ENCODE measurements around the gene IGFBP7.
A peak's percentile ranks its signal among the peaks of the same experiment; 100 is the strongest.

Gene IGFBP7

DNA sequence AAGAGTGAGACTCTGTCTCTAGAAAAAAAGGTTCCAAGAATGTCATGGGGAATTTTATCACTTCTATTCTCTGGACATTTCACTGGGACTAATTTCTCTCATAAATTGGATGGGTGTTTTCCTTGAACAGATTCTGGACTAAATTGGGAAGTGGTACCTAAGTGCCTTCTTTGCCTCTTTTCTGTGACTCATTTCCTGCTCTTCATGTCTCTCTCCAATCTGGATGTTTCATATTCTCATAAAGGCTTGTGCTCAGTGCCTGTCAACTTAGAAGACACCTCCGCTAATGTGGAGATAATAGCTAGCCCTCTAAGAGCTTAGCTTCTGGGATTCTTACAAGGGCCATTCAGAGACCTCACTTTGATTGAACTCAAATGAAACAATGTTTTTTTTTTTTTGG, 38.0 kb upstream of the IGFBP7 start:
- H3K4ac ChIP-seq (ENCODE audit: low read depth, low read length): no peak overlapping the region
- peaks cover 15% of the 10 kb centered on the region for H3K79me1 ChIP-seq (ENCODE audit: low read length)
- H3K36me3 ChIP-seq (ENCODE audit: control insufficient read depth in 1 of 2, insufficient read depth in 2 of 2, low read length in 2 of 2): no peaks in the 10 kb centered on the region
- H3K23ac ChIP-seq (ENCODE audit: low read length): no peak overlapping the region
- H2AFZ ChIP-seq (ENCODE audit: insufficient read depth, low read length, poor library complexity): no peak overlapping the region
- DNase-seq: no peak
- no peaks in the 10 kb centered on the region for H3K9me3 ChIP-seq (ENCODE audit: insufficient read depth, low read depth, low read length)
- H3K14ac ChIP-seq (ENCODE audit: low read length): no peak overlapping the region
- no CpG with 5 or more reads among the region's 1 CpG for WGBS (ENCODE audit: extremely low coverage, insufficient coverage, insufficient read length)
- no peak overlapping the region for H2BK120ac ChIP-seq (ENCODE audit: insufficient read depth, low read length, poor library complexity)
- no peak overlapping the region for H4K12ac ChIP-seq (ENCODE audit: low read depth, low read length)
- H3K18ac ChIP-seq (ENCODE audit: low read length): no peak overlapping the region
- peaks cover 4 to 16% of the 10 kb centered on the region in 2 experiments for H3K4me1 ChIP-seq (ENCODE audit: control insufficient read depth in 1 of 2, insufficient read depth in 2 of 2, low read length in 2 of 2)
- H3K79me2 ChIP-seq (ENCODE audit: control insufficient read depth, insufficient read depth, low read length, poor library complexity): no peaks in the 10 kb centered on the region
- no peak overlapping the region for H3K27ac ChIP-seq (ENCODE audit: low read depth, low read length)
- H4K8ac ChIP-seq (ENCODE audit: low read depth, low read length): no peak overlapping the region
- peak overlapping the region; percentile 55 for H2BK12ac ChIP-seq (ENCODE audit: low read length)
- peak overlapping the region; percentile 27 for H2AK5ac ChIP-seq (ENCODE audit: low read length)
- no peak overlapping the region for H3K4me3 ChIP-seq (ENCODE audit: low read depth, low read length)
- H2BK5ac ChIP-seq (ENCODE audit: low read depth, low read length, poor library complexity): no peak overlapping the region
- H3K4me2 ChIP-seq (ENCODE audit: low read length): no peak overlapping the region
- no peak overlapping the region for H4K91ac ChIP-seq (ENCODE audit: low read depth, low read length)
- H3K27me3 ChIP-seq (ENCODE audit: insufficient read depth, low read length): no peaks in the 10 kb centered on the region
- no peak overlapping the region for H3K9ac ChIP-seq (ENCODE audit: low read length)

DNA sequence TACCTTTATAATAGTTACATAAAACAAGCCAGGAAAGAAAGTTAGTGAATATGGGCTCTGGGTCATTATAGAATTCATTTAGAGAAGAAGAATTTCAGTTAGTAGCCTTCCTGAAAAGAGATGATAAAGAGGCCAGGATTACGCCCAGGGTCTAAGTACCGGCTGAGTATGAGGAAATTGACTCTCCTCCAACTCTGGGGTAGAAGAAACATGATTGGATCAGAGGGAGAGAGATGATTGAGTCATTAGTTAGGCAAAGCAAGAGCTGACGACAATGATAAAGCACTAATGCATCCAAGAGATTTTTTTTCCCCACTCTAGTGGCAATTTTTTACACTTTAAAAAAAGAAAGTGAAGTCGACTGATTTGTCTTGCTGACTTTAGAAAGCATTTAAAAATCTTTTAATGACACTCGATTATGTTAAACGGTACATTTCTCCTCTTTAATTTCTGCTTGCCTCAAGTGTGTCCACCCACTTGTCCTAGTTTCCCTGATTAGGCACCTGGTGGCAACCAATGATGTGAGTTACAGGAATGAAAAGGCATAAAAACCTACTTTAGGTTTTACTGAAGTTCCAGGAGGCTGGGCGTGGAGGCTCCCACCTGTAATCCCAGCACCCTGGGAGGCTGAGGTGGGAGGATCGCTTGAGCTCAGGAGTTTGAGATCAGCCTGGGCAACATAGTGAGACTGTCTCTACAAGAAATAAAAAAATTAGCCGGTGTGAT, 37.3 kb upstream of the IGFBP7 start:
- no CpG with 5 or more reads among the region's 9 CpGs for WGBS (ENCODE audit: extremely low coverage, insufficient coverage, insufficient read length)
- H3K27me3 ChIP-seq (ENCODE audit: insufficient read depth, low read length): no peaks in the 10 kb centered on the region
- H3K79me1 ChIP-seq (ENCODE audit: low read length): peaks cover 14% of the 10 kb centered on the region
- peak overlapping the region; percentile 53 for H2BK12ac ChIP-seq (ENCODE audit: low read length)
- H3K27ac ChIP-seq (ENCODE audit: low read depth, low read length): no peak overlapping the region
- H4K8ac ChIP-seq (ENCODE audit: low read depth, low read length): no peak overlapping the region
- H3K36me3 ChIP-seq (ENCODE audit: control insufficient read depth in 1 of 2, insufficient read depth in 2 of 2, low read length in 2 of 2): no peaks in the 10 kb centered on the region
- no peak overlapping the region for H3K23ac ChIP-seq (ENCODE audit: low read length)
- DNase-seq: no peak
- H3K4me2 ChIP-seq (ENCODE audit: low read length): no peak overlapping the region
- H4K91ac ChIP-seq (ENCODE audit: low read depth, low read length): no peak overlapping the region
- H3K79me2 ChIP-seq (ENCODE audit: control insufficient read depth, insufficient read depth, low read length, poor library complexity): no peaks in the 10 kb centered on the region
- H2AFZ ChIP-seq (ENCODE audit: insufficient read depth, low read length, poor library complexity): no peak overlapping the region
- no peak overlapping the region for H4K12ac ChIP-seq (ENCODE audit: low read depth, low read length)
- H3K14ac ChIP-seq (ENCODE audit: low read length): no peak overlapping the region
- H2BK5ac ChIP-seq (ENCODE audit: low read depth, low read length, poor library complexity): no peak overlapping the region
- H3K9ac ChIP-seq (ENCODE audit: low read length): no peak overlapping the region
- H3K9me3 ChIP-seq (ENCODE audit: insufficient read depth, low read depth, low read length): no peaks in the 10 kb centered on the region
- H2AK5ac ChIP-seq (ENCODE audit: low read length): no peak overlapping the region
- H3K4ac ChIP-seq (ENCODE audit: low read depth, low read length): no peak overlapping the region
- H3K18ac ChIP-seq (ENCODE audit: low read length): no peak overlapping the region
- no peak overlapping the region for H3K4me3 ChIP-seq (ENCODE audit: low read depth, low read length)
- no peak overlapping the region for H2BK120ac ChIP-seq (ENCODE audit: insufficient read depth, low read length, poor library complexity)
- peaks cover 2 to 10% of the 10 kb centered on the region in 2 experiments for H3K4me1 ChIP-seq (ENCODE audit: control insufficient read depth in 1 of 2, insufficient read depth in 2 of 2, low read length in 2 of 2)

DNA sequence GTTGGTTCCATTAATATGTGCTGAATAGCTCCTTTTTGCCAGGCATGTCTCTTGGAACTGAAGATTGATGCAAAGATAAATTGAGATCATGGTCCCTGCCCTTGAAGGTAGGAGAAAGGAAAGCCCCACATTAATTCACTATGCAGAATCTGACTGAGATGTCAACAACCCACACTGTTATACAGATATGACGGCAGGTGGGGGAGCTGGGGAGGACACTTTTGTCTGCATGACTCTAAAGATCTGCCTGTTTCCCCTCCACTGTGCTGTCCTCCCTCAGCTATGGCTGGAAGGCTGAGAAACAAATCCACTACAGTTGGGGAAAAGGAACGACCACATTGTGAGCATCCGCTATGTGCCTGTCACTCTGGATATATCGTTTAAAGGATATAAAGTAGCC, 36.3 kb upstream of the IGFBP7 start:
- Histone ChIP-seq H3K79me2 (ENCODE audit: control insufficient read depth, insufficient read depth, low read length, poor library complexity) (no peaks in the 10 kb centered on the region), H3K4me3 (ENCODE audit: low read depth, low read length) (no peak overlapping the region), H3K4me1 (ENCODE audit: control insufficient read depth in 1 of 2, insufficient read depth in 2 of 2, low read length in 2 of 2) (peaks cover 2 to 8% of the 10 kb centered on the region in 2 experiments), H3K18ac (ENCODE audit: low read length) (no peak overlapping the region), H3K79me1 (ENCODE audit: low read length) (peaks cover 12% of the 10 kb centered on the region), H3K9me3 (ENCODE audit: insufficient read depth, low read depth, low read length) (no peaks in the 10 kb centered on the region), H3K23ac (ENCODE audit: low read length) (no peak overlapping the region), H4K91ac (ENCODE audit: low read depth, low read length) (peak overlapping the region; percentile 32), H4K12ac (ENCODE audit: low read depth, low read length) (no peak overlapping the region), H2AFZ (ENCODE audit: insufficient read depth, low read length, poor library complexity) (no peak overlapping the region), H4K8ac (ENCODE audit: low read depth, low read length) (no peak overlapping the region), H3K27ac (ENCODE audit: low read depth, low read length) (no peak overlapping the region), H2AK5ac (ENCODE audit: low read length) (no peak overlapping the region), H2BK5ac (ENCODE audit: low read depth, low read length, poor library complexity) (no peak overlapping the region), H3K4ac (ENCODE audit: low read depth, low read length) (no peak overlapping the region), H3K27me3 (ENCODE audit: insufficient read depth, low read length) (no peaks in the 10 kb centered on the region), H2BK120ac (ENCODE audit: insufficient read depth, low read length, poor library complexity) (no peak overlapping the region), H2BK12ac (ENCODE audit: low read length) (peak overlapping the region; percentile 62), H3K14ac (ENCODE audit: low read length) (no peak overlapping the region), H3K4me2 (ENCODE audit: low read length) (no peak overlapping the region), H3K36me3 (ENCODE audit: control insufficient read depth in 1 of 2, insufficient read depth in 2 of 2, low read length in 2 of 2) (no peaks in the 10 kb centered on the region), H3K9ac (ENCODE audit: low read length) (no peak overlapping the region)
- WGBS (ENCODE audit: extremely low coverage, insufficient coverage, insufficient read length): no CpG with 5 or more reads among the region's 4 CpGs
- no peak for DNase-seq

DNA sequence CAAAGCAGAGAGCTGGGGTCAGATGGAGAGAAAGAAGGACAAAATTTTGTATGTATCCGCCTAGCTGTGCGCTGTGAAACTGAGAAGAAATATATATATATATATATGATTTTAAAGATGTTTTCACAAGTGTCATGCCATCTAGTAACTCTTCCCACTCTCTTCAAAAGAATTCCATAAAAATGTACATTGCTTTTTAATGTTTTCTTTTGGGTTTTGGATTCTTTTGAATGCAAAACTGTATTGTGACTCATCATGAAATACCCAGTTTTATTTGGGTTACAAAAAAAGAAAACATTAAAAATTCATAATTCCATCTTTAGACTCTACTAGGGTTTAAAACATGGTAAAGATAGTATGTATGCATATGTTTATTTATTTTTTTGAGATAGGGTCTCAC, 34.3 kb upstream of the IGFBP7 start:
- no CpG with 5 or more reads among the region's 2 CpGs for WGBS (ENCODE audit: extremely low coverage, insufficient coverage, insufficient read length)
- Histone ChIP-seq H2BK12ac (ENCODE audit: low read length) (no peak overlapping the region), H3K4me2 (ENCODE audit: low read length) (no peak overlapping the region), H3K14ac (ENCODE audit: low read length) (no peak overlapping the region), H3K4me3 (ENCODE audit: low read depth, low read length) (no peak overlapping the region), H4K8ac (ENCODE audit: low read depth, low read length) (no peak overlapping the region), H2AK5ac (ENCODE audit: low read length) (no peak overlapping the region), H3K27me3 (ENCODE audit: insufficient read depth, low read length) (no peaks in the 10 kb centered on the region), H3K79me2 (ENCODE audit: control insufficient read depth, insufficient read depth, low read length, poor library complexity) (no peaks in the 10 kb centered on the region), H3K36me3 (ENCODE audit: control insufficient read depth in 1 of 2, insufficient read depth in 2 of 2, low read length in 2 of 2) (no peaks in the 10 kb centered on the region), H2BK120ac (ENCODE audit: insufficient read depth, low read length, poor library complexity) (no peak overlapping the region), H2AFZ (ENCODE audit: insufficient read depth, low read length, poor library complexity) (no peak overlapping the region), H4K91ac (ENCODE audit: low read depth, low read length) (no peak overlapping the region), H3K18ac (ENCODE audit: low read length) (no peak overlapping the region), H3K79me1 (ENCODE audit: low read length) (peaks cover 8% of the 10 kb centered on the region), H3K4ac (ENCODE audit: low read depth, low read length) (no peak overlapping the region), H3K23ac (ENCODE audit: low read length) (no peak overlapping the region), H3K9ac (ENCODE audit: low read length) (no peak overlapping the region), H3K27ac (ENCODE audit: low read depth, low read length) (no peak overlapping the region), H3K4me1 (ENCODE audit: control insufficient read depth in 1 of 2, insufficient read depth in 2 of 2, low read length in 2 of 2) (peaks cover 2% of the 10 kb centered on the region in 2 experiments), H2BK5ac (ENCODE audit: low read depth, low read length, poor library complexity) (no peak overlapping the region), H3K9me3 (ENCODE audit: insufficient read depth, low read depth, low read length) (no peaks in the 10 kb centered on the region), H4K12ac (ENCODE audit: low read depth, low read length) (no peak overlapping the region)
- DNase-seq: no peak

All from trophoblast cell (in vitro differentiated cells and primary cell).